H7 (cell line): Measurements from ENCODE around the gene FNDC5. TPM values are rescaled to one million over a fixed set of nuclear protein-coding genes. Genes with fewer than 3 reads are reported as not detected.

Experiments
- DNase-seq: peaks from one replicate; pipeline ENCODE4 v3.0.0; 2012
- H3K27me3 ChIP-seq: 2 replicates; pipeline ENCODE4 v1.6.0; 2011; ENCODE audit warnings: mild to moderate bottlenecking, low read length; ENCODE audit not compliant: control insufficient read depth, insufficient read depth
- H3K36me3 ChIP-seq: replicated peaks from 2 replicates; pipeline ENCODE4 v1.5.1; 2011; ENCODE audit warnings: low read length; ENCODE audit not compliant: control insufficient read depth, insufficient read depth
- H3K4me3 ChIP-seq: 2 replicates; pipeline ENCODE4 v1.5.1; 2011; ENCODE audit warnings: low read depth, mild to moderate bottlenecking, control low read depth, low read length, moderate library complexity; ENCODE audit not compliant: insufficient read depth
- total RNA-seq: library from RNA; depleted of rRNA; stranded (reverse); fragments of >200 nt; shearing (Covaris generic); gene quantifications from 2 replicates; pipeline ENCODE4 v1.2.3, GENCODE V29; 2014

Gene FNDC5
- total RNA-seq, 1 experiment from 2014 or later, result 4.4 TPM

- peak overlapping the region; percentile 73 for H3K4me3 ChIP-seq
- no peaks in the 10 kb centered on the region for H3K36me3 ChIP-seq
- peak; percentile 99 for DNase-seq
- H3K27me3 ChIP-seq, result peaks cover 56% of the 10 kb centered on the region
These were observed 21.9 kb upstream of the FNDC5 start for GRCh38 chr1:32892368-32893197.

- no peaks in the 10 kb centered on the region for H3K36me3 ChIP-seq
These were observed 20.9 kb upstream of the FNDC5 start for GRCh38 chr1:32891630-32892029.

GRCh38 chr1:32891241-32891570 lies 20.5 kb upstream of the FNDC5 start:
- Histone ChIP-seq H3K36me3 (no peaks in the 10 kb centered on the region), H3K4me3 (no peak overlapping the region), H3K27me3 (peaks cover 60% of the 10 kb centered on the region)
- DNase-seq, result no peak

More at GRCh38 chr1:32891630-32892029, 20.9 kb upstream of the FNDC5 start:
- DNase-seq, result no peak
- no peak overlapping the region for H3K4me3 ChIP-seq
- peaks cover 60% of the 10 kb centered on the region for H3K27me3 ChIP-seq

GRCh38 chr1:32890516-32891240 lies 20.0 kb upstream of the FNDC5 start:
- H3K27me3 ChIP-seq, result peaks cover 63% of the 10 kb centered on the region
- no peak for DNase-seq
- H3K36me3 ChIP-seq, result no peaks in the 10 kb centered on the region
- no peak overlapping the region for H3K4me3 ChIP-seq

- no peak overlapping the region for H3K4me3 ChIP-seq
- DNase-seq, result no peak
- H3K36me3 ChIP-seq, result no peaks in the 10 kb centered on the region
- H3K27me3 ChIP-seq, result peaks cover 71% of the 10 kb centered on the region
These were observed 19.1 kb upstream of the FNDC5 start for GRCh38 chr1:32889731-32890278.

GRCh38 chr1:32888677-32889420 lies 18.1 kb upstream of the FNDC5 start:
- Histone ChIP-seq H3K27me3 (peaks cover 80% of the 10 kb centered on the region), H3K4me3 (no peak overlapping the region), H3K36me3 (no peaks in the 10 kb centered on the region)
- DNase-seq, result no peak

- Histone ChIP-seq H3K36me3 (no peaks in the 10 kb centered on the region), H3K27me3 (peaks cover 78% of the 10 kb centered on the region), H3K4me3 (no peak overlapping the region)
- no peak for DNase-seq
These were observed 17.4 kb upstream of the FNDC5 start for GRCh38 chr1:32888134-32888533.

GRCh38 chr1:32887623-32888022 lies 16.9 kb upstream of the FNDC5 start:
- H3K27me3 ChIP-seq, result peaks cover 75% of the 10 kb centered on the region
- DNase-seq, result no peak
- no peak overlapping the region for H3K4me3 ChIP-seq
- no peaks in the 10 kb centered on the region for H3K36me3 ChIP-seq

- Histone ChIP-seq H3K4me3 (no peak overlapping the region), H3K27me3 (peaks cover 68% of the 10 kb centered on the region), H3K36me3 (no peaks in the 10 kb centered on the region)
- DNase-seq, result no peak
These were observed 16.2 kb upstream of the FNDC5 start for GRCh38 chr1:32886828-32887414.

- H3K27me3 ChIP-seq, result peaks cover 60% of the 10 kb centered on the region
These were observed 15.5 kb upstream of the FNDC5 start, which contains the start of gene HPCA for GRCh38 chr1:32886004-32886827. Gene HPCA, plus strand, starts transcription at chr1:32886491. Its CDS starts 2,408 bp downstream, at chr1:32888899.

GRCh38 chr1:32885676-32886003 lies 14.9 kb upstream of the FNDC5 start:
- no peaks in the 10 kb centered on the region for H3K36me3 ChIP-seq
- peaks cover 56% of the 10 kb centered on the region for H3K27me3 ChIP-seq
- DNase-seq, result peak; percentile 63
- H3K4me3 ChIP-seq, result no peak overlapping the region; the same call in 1 of the 2 replicates

More at GRCh38 chr1:32886004-32886827, 15.5 kb upstream of the FNDC5 start, which contains the start of gene HPCA:
- DNase-seq, result peak; percentile 97
- Histone ChIP-seq H3K36me3 (no peaks in the 10 kb centered on the region), H3K4me3 (peak within 1 kb of the TSS; percentile 12; the same call in 1 of the 2 replicates)

GRCh38 chr1:32884726-32885125 lies 14.0 kb upstream of the FNDC5 start:
- Histone ChIP-seq H3K27me3 (peaks cover 52% of the 10 kb centered on the region), H3K36me3 (no peaks in the 10 kb centered on the region), H3K4me3 (no peak overlapping the region)
- DNase-seq, result peak; percentile 56

- H3K27me3 ChIP-seq, result peaks cover 49% of the 10 kb centered on the region
- no peak overlapping the region for H3K4me3 ChIP-seq
- DNase-seq, result no peak
- H3K36me3 ChIP-seq, result no peaks in the 10 kb centered on the region
These were observed 13.3 kb upstream of the FNDC5 start for GRCh38 chr1:32884032-32884372.
